Caco-2 (cell line): ENCODE measurements around the gene GFM1. TPM values are rescaled to one million over a fixed set of nuclear protein-coding genes. Genes with fewer than 3 reads are reported as not detected.

Source experiments
- BruUV-seq: library from RNA; stranded (reverse); fragments of 400-500 nt; replicated peaks from 2 replicates; lab custom pipeline; 2021; lab: Mats Ljungman, UMichigan
- CTCF ChIA-PET: fragments of 300-600 bp; sonication (Branson Sonifier 250); formaldehyde crosslinking; loops from one replicate; lab custom pipeline; 2022; ENCODE audit warnings: antibody characterized with exemption; lab: Charles Lee
- POLR2A ChIA-PET: fragments of 300-600 bp; sonication (Branson Sonifier 250); formaldehyde crosslinking; loops from one replicate; lab custom pipeline; 2022; ENCODE audit warnings: antibody characterized with exemption; lab: Charles Lee
- DNase-seq, 2 experiments: peaks; one replicate each; pipeline versions ENCODE4 v3.0.0 to v3.0.0-alpha.2; 2020 to 2022
- H3K27me3 ChIP-seq: replicated peaks from 2 replicates; pipeline ENCODE4 v1.6.0; 2011; ENCODE audit warnings: low read length; ENCODE audit not compliant: control insufficient read depth, insufficient read depth
- H3K36me3 ChIP-seq: 2 replicates; pipeline ENCODE4 v1.5.1; 2011; ENCODE audit warnings: low read length; ENCODE audit not compliant: control insufficient read depth, insufficient read depth
- H3K4me1 ChIP-seq: fragments of 250-450 bp; sonication (Bioruptor Pico); 2 replicates; pipeline ENCODE4 v1.5.1; 2020; ENCODE audit warnings: mild to moderate bottlenecking
- H3K4me3 ChIP-seq: 2 replicates; pipeline ENCODE4 v1.5.1; 2011; ENCODE audit warnings: low read depth, mild to moderate bottlenecking, control low read depth, low read length
- H3K9me3 ChIP-seq: fragments of 250-450 bp; sonication (Bioruptor Pico); 2 replicates; pipeline ENCODE4 v1.5.1; 2020; ENCODE audit warnings: mild to moderate bottlenecking, moderate library complexity
- H3K27ac Mint-ChIP-seq: one replicate; pipeline ENCODE4 v1.8.0; 2022; ENCODE audit warnings: mixed read lengths; ENCODE audit not compliant: unreplicated experiment
- H3K27me3 Mint-ChIP-seq: one replicate; pipeline ENCODE4 v1.8.0; 2022; ENCODE audit warnings: mixed read lengths; ENCODE audit not compliant: insufficient read depth, unreplicated experiment
- H3K36me3 Mint-ChIP-seq: one replicate; pipeline ENCODE4 v1.8.0; 2022; ENCODE audit warnings: mild to moderate bottlenecking, mixed read lengths; ENCODE audit not compliant: insufficient read depth, unreplicated experiment
- H3K4me1 Mint-ChIP-seq: one replicate; pipeline ENCODE4 v1.8.0; 2022; ENCODE audit warnings: low read depth, mixed read lengths; ENCODE audit not compliant: unreplicated experiment
- H3K4me3 Mint-ChIP-seq: one replicate; pipeline ENCODE4 v1.8.0; 2022; ENCODE audit warnings: mild to moderate bottlenecking, moderate library complexity, mixed read lengths; ENCODE audit not compliant: unreplicated experiment
- H3K9me3 Mint-ChIP-seq: one replicate; pipeline ENCODE4 v1.8.0; 2022; ENCODE audit warnings: mixed read lengths; ENCODE audit not compliant: unreplicated experiment
- CTCF ChIP-seq, 2 experiments: fragments of 200-600 bp in 1 of 2; IDR thresholded peaks; 1 replicate in 1 of 2; 2 replicates in 1 of 2; pipeline versions ENCODE4 v1.5.1 to v1.8.0; 2011 to 2022; ENCODE audit warnings: antibody characterized with exemption in 1 of 2, control low read depth in 1 of 2, inconsistent platforms in 1 of 2, low read depth in 1 of 2, low read length in 1 of 2, mild to moderate bottlenecking in 1 of 2, moderate library complexity in 1 of 2; ENCODE audit not compliant: insufficient read depth in 1 of 2, severe bottlenecking in 1 of 2, unreplicated experiment in 1 of 2
- intact Hi-C: fragments of 100-400 bp; cut with micrococcal nuclease; formaldehyde crosslinking; loops from one replicate; pipeline ENCODE4 v1.10.0; 2022; ENCODE audit not compliant: unreplicated experiment
- total RNA-seq: library from RNA; stranded (reverse); gene quantifications from 2 replicates; pipeline ENCODE4 v1.2.3, GENCODE V29; 2022

GFM1 gene
- total RNA-seq, 1 experiment from 2014 or later: 58.2 TPM

DNA sequence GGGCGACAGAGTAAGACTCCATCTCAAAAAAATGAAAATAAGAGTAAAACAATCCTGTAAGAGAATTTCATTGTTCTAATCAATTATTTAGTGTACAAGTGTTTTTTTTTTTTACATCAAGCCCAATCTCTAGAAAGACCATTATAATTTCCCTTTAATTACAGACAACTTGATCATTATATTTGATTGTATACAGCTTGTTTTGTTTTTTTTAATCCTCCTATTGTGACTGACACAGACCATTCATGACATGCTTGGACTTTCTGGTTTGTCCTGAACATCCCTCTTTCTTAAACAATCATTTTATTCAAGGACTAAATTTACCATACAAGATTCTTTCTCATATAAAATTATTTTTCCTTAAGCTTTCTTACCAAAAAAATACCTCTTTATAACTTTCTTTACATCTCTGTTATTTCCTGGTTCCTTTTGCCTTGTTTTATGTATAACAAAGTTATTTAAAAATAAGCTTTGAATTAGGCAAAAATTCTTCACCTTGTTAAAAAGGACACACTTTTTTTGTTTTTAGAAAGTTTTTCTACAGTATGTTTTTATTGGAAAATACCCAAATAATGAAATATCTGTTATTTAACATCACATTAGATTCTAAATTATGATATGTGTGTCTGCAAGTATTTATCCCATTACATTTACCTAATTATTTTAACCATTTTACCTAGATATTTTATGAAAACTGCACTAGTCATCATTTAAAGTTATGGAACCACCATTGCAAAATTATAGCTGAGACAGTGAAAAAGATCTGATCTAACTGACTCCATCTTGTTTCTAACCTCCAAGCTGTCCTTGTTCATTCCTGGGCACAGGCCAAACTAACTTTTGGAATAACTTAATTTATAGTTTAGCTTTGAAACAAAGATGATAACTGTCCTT, 26.1 kb upstream of the GFM1 start:
- CTCF ChIA-PET: no interaction called here
- Mint-ChIP-seq H3K9me3 (peaks cover 8% of the 10 kb centered on the region), H3K4me3 (no peak overlapping the region), H3K4me1 (no peaks in the 10 kb centered on the region), H3K27me3 (no peaks in the 10 kb centered on the region), H3K27ac (no peak overlapping the region), H3K36me3 (no peaks in the 10 kb centered on the region)
- Histone ChIP-seq H3K9me3 (peaks cover 22% of the 10 kb centered on the region), H3K4me1 (no peaks in the 10 kb centered on the region), H3K36me3 (no peaks in the 10 kb centered on the region), H3K4me3 (no peak overlapping the region), H3K27me3 (no peaks in the 10 kb centered on the region)
- no peak for TF ChIP-seq CTCF (IDR thresholded peaks at IDR 0.05; ENCODE audit: insufficient read depth in 1 of 2, low read depth in 1 of 2, low read length in 1 of 2, severe bottlenecking in 1 of 2, unreplicated experiment in 1 of 2)
- no TSS peak for BruUV-seq
- no peak for DNase-seq
- POLR2A ChIA-PET: no interaction called here
- intact Hi-C loops: no loop called here

DNA sequence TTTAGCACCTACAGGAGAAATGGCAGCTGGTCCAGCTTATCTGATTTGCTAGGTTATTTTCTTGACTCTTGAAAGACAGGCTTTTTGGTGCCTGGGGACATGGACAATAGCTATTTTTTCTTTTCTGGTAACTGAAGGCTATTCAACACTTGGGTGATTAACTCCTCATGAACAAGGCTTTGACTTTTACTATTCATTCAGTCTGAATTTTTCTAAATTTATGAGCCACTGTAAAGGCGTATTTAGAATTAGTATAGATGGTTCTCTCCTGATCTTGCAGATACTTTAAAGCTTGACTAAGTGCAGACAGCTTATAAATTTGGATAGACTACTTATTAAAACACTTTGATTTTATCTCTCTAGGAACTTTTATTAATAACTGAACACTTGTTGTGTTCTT, 18.4 kb upstream of the GFM1 start:
- POLR2A ChIA-PET: no interaction called here
- intact Hi-C loops: no loop called here
- no peaks in the 10 kb centered on the region for H3K9me3 Mint-ChIP-seq
- TF ChIP-seq CTCF (IDR thresholded peaks at IDR 0.05; ENCODE audit: insufficient read depth in 1 of 2, low read depth in 1 of 2, low read length in 1 of 2, severe bottlenecking in 1 of 2, unreplicated experiment in 1 of 2): no peak
- no peak for DNase-seq
- H3K27ac Mint-ChIP-seq: no peak overlapping the region
- Histone ChIP-seq H3K9me3 (no peaks in the 10 kb centered on the region; the same call in 1 of the 2 replicates), H3K36me3 (no peaks in the 10 kb centered on the region), H3K27me3 (no peaks in the 10 kb centered on the region), H3K4me3 (no peak overlapping the region), H3K4me1 (no peaks in the 10 kb centered on the region)
- no peaks in the 10 kb centered on the region for H3K36me3 Mint-ChIP-seq
- no peaks in the 10 kb centered on the region for H3K4me1 Mint-ChIP-seq
- H3K27me3 Mint-ChIP-seq: no peaks in the 10 kb centered on the region
- BruUV-seq: no TSS peak
- no peak overlapping the region for H3K4me3 Mint-ChIP-seq
- CTCF ChIA-PET: no interaction called here

DNA sequence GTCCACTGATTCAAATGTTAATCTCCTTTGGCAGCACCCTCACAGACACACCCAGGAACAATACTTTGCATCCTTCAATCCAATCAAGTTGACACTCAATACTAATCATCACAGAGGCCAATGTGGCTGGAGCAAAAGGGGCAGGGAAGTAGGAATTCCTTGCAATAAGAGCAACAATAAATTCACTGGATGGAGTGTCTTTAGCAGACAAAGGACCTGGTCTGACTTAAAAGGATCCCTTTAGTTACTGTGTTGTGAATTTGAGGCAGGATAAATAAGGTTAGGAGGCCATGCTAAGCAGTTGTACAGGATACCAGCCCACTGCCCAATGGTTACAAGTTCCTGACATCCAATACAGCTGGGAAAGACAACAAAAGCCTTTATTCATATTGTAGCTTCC, 12.3 kb upstream of the GFM1 start:
- H3K36me3 ChIP-seq: no peaks in the 10 kb centered on the region
- Mint-ChIP-seq H3K27ac (no peak overlapping the region), H3K4me1 (no peaks in the 10 kb centered on the region), H3K4me3 (no peak overlapping the region), H3K9me3 (no peaks in the 10 kb centered on the region), H3K36me3 (no peaks in the 10 kb centered on the region), H3K27me3 (no peaks in the 10 kb centered on the region)
- H3K4me3 ChIP-seq: no peak overlapping the region
- no TSS peak for BruUV-seq
- DNase-seq: no peak
- no peaks in the 10 kb centered on the region for H3K4me1 ChIP-seq
- ChIA-PET CTCF (no interaction called here), POLR2A (no interaction called here)
- no peak for TF ChIP-seq CTCF (IDR thresholded peaks at IDR 0.05; ENCODE audit: insufficient read depth in 1 of 2, low read depth in 1 of 2, low read length in 1 of 2, severe bottlenecking in 1 of 2, unreplicated experiment in 1 of 2)
- intact Hi-C loops: no loop called here
- no peaks in the 10 kb centered on the region for H3K27me3 ChIP-seq
- no peaks in the 10 kb centered on the region for H3K9me3 ChIP-seq
